Subcutaneous adipose tissue (tissue), 4 donors: ENCODE results near the gene PTPRN2. TPM values are rescaled to one million over a fixed set of nuclear protein-coding genes. Genes with fewer than 3 reads are reported as not detected.

Experiments
- total RNA-seq, 4 donors: library from RNA; depleted of rRNA; stranded (reverse); fragments of >200 nt; gene quantifications; one replicate each; pipeline ENCODE4 v1.1.0, GENCODE V29; 2016
- TF ChIP-seq, protein P1 (sequence below): fragments of 450-650 bp; IDR thresholded peaks from one replicate; pipeline ENCODE4 v1.5.1; 2016; ENCODE audit warnings: low read depth, mild to moderate bottlenecking, control low read depth, antibody characterized with exemption, moderate library complexity

The PTPRN2 gene
- total RNA-seq, 4 donors from 2014 or later = 2.0 to 4.6 (median 3.7) TPM

DNA sequence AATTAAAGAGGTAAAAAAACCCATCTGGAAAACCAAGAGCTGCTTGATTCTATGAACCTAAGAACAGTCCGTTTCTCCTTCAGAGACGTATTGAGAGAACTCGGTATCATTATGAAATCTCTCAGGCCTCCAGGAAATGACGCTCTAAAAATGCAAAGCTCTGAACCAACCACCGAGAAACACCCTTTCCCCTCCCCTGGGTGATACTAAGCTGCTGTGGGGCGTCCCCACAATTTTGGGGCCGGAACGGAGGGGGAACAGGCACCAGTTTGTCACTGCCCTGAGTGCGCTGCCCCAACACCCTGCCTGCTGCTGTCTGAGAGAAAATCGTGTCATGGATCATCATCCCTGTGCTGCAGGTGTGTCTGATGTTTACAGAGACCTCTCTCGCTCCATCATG is 741.4 kb downstream of the PTPRN2 start:
- TF ChIP-seq, protein P1, sequence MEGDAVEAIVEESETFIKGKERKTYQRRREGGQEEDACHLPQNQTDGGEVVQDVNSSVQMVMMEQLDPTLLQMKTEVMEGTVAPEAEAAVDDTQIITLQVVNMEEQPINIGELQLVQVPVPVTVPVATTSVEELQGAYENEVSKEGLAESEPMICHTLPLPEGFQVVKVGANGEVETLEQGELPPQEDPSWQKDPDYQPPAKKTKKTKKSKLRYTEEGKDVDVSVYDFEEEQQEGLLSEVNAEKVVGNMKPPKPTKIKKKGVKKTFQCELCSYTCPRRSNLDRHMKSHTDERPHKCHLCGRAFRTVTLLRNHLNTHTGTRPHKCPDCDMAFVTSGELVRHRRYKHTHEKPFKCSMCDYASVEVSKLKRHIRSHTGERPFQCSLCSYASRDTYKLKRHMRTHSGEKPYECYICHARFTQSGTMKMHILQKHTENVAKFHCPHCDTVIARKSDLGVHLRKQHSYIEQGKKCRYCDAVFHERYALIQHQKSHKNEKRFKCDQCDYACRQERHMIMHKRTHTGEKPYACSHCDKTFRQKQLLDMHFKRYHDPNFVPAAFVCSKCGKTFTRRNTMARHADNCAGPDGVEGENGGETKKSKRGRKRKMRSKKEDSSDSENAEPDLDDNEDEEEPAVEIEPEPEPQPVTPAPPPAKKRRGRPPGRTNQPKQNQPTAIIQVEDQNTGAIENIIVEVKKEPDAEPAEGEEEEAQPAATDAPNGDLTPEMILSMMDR = no peak

DNA sequence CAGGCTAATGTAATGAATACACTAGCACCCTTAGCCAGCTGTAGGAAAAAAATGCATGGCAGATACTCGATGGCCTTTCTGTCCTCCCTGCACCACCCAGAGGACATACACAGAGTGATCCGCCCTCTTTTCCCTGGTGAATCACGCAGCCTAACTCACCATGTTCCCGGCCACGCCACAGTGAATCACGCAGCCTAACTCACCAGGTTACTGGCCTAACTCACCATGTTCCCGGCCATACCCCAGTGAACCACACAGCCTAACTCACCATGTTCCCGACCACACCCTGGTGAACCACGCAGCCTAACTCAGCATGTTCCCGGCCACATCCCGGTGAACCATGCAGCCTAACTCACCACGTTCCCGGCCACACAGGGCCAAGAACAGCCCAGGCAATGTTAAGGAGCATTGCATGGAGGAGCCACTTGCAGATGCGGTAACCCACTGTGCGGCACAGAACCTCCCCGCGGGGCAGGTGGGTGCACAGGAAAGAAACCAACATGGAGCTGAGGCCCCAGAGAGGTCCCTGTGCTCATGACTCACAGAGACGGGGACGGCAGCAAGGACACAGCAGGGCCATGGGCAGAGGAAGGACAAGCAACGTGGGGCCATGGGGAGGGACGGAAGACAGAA is 742.3 kb downstream of the PTPRN2 start:
- TF ChIP-seq, protein P1 = no peak

DNA sequence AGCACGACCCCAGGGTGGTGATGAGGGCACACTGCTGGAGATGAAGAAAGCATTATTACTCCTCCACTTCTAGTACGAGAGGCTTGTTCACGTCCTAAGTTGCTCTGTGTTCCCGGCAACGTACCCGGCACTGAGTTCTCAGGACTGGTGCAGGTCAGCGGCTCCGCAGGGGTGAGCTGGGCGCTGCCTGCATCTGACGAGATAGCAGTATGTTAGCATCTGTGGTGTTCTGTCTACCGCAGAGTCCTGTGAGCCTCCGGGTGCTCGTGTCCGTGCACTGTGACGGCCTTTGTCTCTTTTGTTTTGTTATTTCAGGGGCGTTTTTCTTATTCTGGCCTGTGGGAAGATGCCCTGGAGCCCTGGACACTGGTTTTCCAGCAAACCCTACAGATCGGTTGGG is 743.0 kb downstream of the PTPRN2 start:
- TF ChIP-seq, protein P1 = no peak

DNA sequence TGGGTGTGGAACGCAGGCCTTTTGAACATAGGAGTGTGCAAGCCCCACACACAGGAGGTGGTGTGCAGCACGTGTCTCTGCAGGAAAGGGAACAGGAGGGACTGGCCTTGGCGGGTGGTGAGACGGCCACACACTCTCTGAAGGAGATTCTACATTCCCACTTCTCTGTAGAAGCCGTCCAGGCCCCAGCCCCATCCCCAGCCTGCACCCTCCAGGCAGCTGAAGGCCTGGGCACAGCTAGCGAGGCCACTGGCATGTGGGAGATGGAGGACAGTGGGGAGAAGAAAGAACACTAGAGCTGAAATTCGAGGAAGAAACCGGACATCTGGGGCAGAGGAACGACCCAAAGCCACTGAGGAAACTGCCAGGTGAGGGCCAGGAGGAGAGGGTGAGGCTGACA is 743.5 kb downstream of the PTPRN2 start:
- TF ChIP-seq, protein P1 = no peak

DNA sequence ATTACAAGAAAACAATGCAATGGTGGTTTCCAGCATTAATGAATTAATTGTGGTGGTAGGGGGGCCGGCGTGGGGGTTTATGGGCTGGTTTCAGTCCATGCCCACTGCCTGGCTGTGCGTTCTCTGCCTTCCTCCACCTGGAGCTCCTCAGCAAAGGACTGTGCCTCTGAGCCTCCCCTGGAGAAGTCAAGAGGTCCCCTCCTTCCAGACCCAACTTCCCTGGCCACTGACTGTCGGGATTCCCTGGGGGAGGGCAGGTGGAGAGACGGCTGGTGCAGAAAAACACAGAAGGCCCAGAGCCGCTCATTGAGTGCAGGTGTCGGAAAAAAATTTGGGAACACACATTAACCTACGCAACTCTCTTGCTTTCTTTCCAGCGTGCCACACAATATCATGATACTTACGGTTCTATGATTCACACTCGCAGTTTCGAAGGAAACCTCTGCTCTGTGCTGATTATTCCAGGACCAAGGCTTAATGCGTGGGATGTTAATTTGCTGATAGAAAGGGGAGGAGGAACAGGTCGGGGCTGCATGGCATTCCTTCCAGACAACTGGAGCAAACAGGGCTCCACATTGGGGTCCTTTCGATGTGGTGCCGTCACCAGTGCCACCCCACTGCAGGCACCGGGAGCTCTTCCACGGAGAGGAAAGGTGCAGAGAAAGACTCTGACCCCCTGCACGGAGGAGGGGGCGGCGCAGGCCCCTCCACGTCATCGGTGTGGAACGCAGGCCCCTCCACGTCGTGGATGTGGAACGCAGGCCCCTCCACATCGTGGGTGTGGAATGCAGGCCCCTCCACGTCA is 744.1 kb downstream of the PTPRN2 start:
- TF ChIP-seq, protein P1 = no peak

DNA sequence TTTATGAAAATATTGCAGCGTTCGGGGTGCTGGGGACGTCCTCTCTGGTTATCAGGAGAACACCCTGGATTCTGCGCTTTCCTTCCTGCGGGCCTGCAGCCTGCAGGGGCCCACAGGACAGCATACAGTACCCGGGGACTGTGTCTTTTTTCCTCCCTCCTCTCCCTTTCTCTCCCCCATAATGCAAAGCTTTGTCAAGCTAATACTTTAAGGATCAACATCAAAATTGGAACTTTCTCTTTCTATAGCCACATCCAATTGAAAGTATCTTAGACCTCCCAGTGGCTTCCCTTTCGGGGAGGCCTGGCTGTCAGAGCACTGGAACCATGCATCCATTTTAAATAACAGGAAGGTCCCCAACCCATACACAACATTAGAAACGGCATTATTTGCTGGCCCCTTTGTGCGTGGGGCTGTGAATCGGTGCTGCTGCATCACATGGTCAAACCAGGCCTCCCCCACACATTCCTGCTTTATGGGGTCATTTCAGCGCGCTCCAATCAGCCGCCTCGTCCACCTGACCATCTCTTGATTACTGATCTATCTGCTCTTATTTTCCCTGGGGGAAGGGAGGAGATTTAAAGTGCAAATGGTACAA is 745.8 kb downstream of the PTPRN2 start:
- TF ChIP-seq, protein P1 = no peak
